ENCODE results near the gene BRI3BP. TPM values are rescaled to one million over a fixed set of nuclear protein-coding genes. Genes with fewer than 3 reads are reported as not detected.
A peak's percentile ranks its signal among the peaks of the same experiment; 100 is the strongest.
"Not testable (repeated sequence)": the region's sequence is repeated elsewhere in the genome, so short reads cannot be mapped to it uniquely, and the experiment has no call there.

Gene BRI3BP
- total and polyA plus RNA-seq, 4 donors, result 1.7 to 5.2 (median 3.4) TPM

GRCh38 chr12:124986876-124987275 lies 6.6 kb upstream of the BRI3BP start:
- H3K27ac ChIP-seq (ENCODE audit: low read depth in 1 of 2, low read length in 2 of 2); H3K36me3 ChIP-seq (ENCODE audit: control insufficient read depth in 1 of 2, insufficient read depth in 2 of 2, low read length in 1 of 2); H3K27me3 ChIP-seq (ENCODE audit: control insufficient read depth in 1 of 2, insufficient read depth in 2 of 2, low read length in 1 of 2); ATAC-seq (ENCODE audit: low FRiP score); H3K9me3 ChIP-seq (ENCODE audit: control insufficient read depth, low read length); intact Hi-C loops (cut with DNase I); DNase-seq; H3K4me3 ChIP-seq (ENCODE audit: low read length in 2 of 2); H3K4me1 ChIP-seq (ENCODE audit: control insufficient read depth in 1 of 2, insufficient read depth in 2 of 2, low read length in 2 of 2): not testable (repeated sequence)
- 96 to 97% methylated on average over 15 of the region's 15 CpGs for WGBS, 2 donors

- Histone ChIP-seq H3K9me3 (ENCODE audit: control insufficient read depth, low read length) (no peaks in the 10 kb centered on the region), H3K27me3 (ENCODE audit: control insufficient read depth in 1 of 2, insufficient read depth in 2 of 2, low read length in 1 of 2) (no peaks in the 10 kb centered on the region), H3K27ac (ENCODE audit: low read depth in 1 of 2, low read length in 2 of 2) (no peak overlapping the region), H3K36me3 (ENCODE audit: control insufficient read depth in 1 of 2, insufficient read depth in 2 of 2, low read length in 1 of 2) (no peaks in the 10 kb centered on the region), H3K4me1 (ENCODE audit: control insufficient read depth in 1 of 2, insufficient read depth in 2 of 2, low read length in 2 of 2) (no peaks in the 10 kb centered on the region), H3K4me3 (ENCODE audit: low read length in 2 of 2) (peak overlapping the region; percentile 84 to 99)
- intact Hi-C loops (cut with DNase I), result no loop called here
- ATAC-seq (ENCODE audit: low FRiP score) (peak; percentile 74), DNase-seq (no peak)
- WGBS, 2 donors, result 1% methylated on average over 33 to 35 of the region's 35 CpGs
Measured at GRCh38 chr12:124992874-124993625, 395 bp upstream of the BRI3BP start.

GRCh38 chr12:124994437-124994975 lies 1.1 kb downstream of the BRI3BP start:
- Histone ChIP-seq H3K36me3 (ENCODE audit: control insufficient read depth in 1 of 2, insufficient read depth in 2 of 2, low read length in 1 of 2) (no peaks in the 10 kb centered on the region), H3K4me1 (ENCODE audit: control insufficient read depth in 1 of 2, insufficient read depth in 2 of 2, low read length in 2 of 2) (no peaks in the 10 kb centered on the region), H3K9me3 (ENCODE audit: control insufficient read depth, low read length) (no peaks in the 10 kb centered on the region), H3K27me3 (ENCODE audit: control insufficient read depth in 1 of 2, insufficient read depth in 2 of 2, low read length in 1 of 2) (no peaks in the 10 kb centered on the region), H3K27ac (ENCODE audit: low read depth in 1 of 2, low read length in 2 of 2) (no peak overlapping the region), H3K4me3 (ENCODE audit: low read length in 2 of 2) (peak overlapping the region in 1 of 2 donors; percentile 99)
- no peak for DNase-seq
- intact Hi-C loops (cut with DNase I), result no loop called here
- peak; percentile 46 for ATAC-seq (ENCODE audit: low FRiP score)
- WGBS, 2 donors, result 17 to 28% methylated on average over 15 of the region's 15 CpGs

GRCh38 chr12:124995200-124995961 lies 1.9 kb downstream of the BRI3BP start:
- H3K27me3 ChIP-seq (ENCODE audit: control insufficient read depth in 1 of 2, insufficient read depth in 2 of 2, low read length in 1 of 2), result no peaks in the 10 kb centered on the region
- no peak overlapping the region for H3K27ac ChIP-seq (ENCODE audit: low read depth in 1 of 2, low read length in 2 of 2)
- no peaks in the 10 kb centered on the region for H3K4me1 ChIP-seq (ENCODE audit: control insufficient read depth in 1 of 2, insufficient read depth in 2 of 2, low read length in 2 of 2)
- no peaks in the 10 kb centered on the region for H3K36me3 ChIP-seq (ENCODE audit: control insufficient read depth in 1 of 2, insufficient read depth in 2 of 2, low read length in 1 of 2)
- no peak overlapping the region for H3K4me3 ChIP-seq (ENCODE audit: low read length in 2 of 2)
- H3K9me3 ChIP-seq (ENCODE audit: control insufficient read depth, low read length), result no peaks in the 10 kb centered on the region
- intact Hi-C loops (cut with DNase I), result no loop called here
- DNase-seq (no peak), ATAC-seq (ENCODE audit: low FRiP score) (no peak)
- 89 to 92% methylated on average over 14 of the region's 14 CpGs for WGBS, 2 donors

GRCh38 chr12:124998705-124999104 lies 5.3 kb downstream of the BRI3BP start:
- DNase-seq (no peak), ATAC-seq (ENCODE audit: low FRiP score) (no peak)
- intact Hi-C loops (cut with DNase I), result no loop called here
- 96 to 97% methylated on average over 4 of the region's 4 CpGs for WGBS, 2 donors
- no peak overlapping the region for H3K27ac ChIP-seq (ENCODE audit: low read depth in 1 of 2, low read length in 2 of 2)
- H3K27me3 ChIP-seq (ENCODE audit: control insufficient read depth in 1 of 2, insufficient read depth in 2 of 2, low read length in 1 of 2), result no peaks in the 10 kb centered on the region
- no peaks in the 10 kb centered on the region for H3K36me3 ChIP-seq (ENCODE audit: control insufficient read depth in 1 of 2, insufficient read depth in 2 of 2, low read length in 1 of 2)
- H3K4me1 ChIP-seq (ENCODE audit: control insufficient read depth in 1 of 2, insufficient read depth in 2 of 2, low read length in 2 of 2), result no peaks in the 10 kb centered on the region
- H3K4me3 ChIP-seq (ENCODE audit: low read length in 2 of 2), result no peak overlapping the region
- no peaks in the 10 kb centered on the region for H3K9me3 ChIP-seq (ENCODE audit: control insufficient read depth, low read length)

- no peaks in the 10 kb centered on the region for H3K4me1 ChIP-seq (ENCODE audit: control insufficient read depth in 1 of 2, insufficient read depth in 2 of 2, low read length in 2 of 2)
- H3K27ac ChIP-seq (ENCODE audit: low read depth in 1 of 2, low read length in 2 of 2), result no peak overlapping the region
- no peaks in the 10 kb centered on the region for H3K27me3 ChIP-seq (ENCODE audit: control insufficient read depth in 1 of 2, insufficient read depth in 2 of 2, low read length in 1 of 2)
- no peak for DNase-seq
- no peak for ATAC-seq (ENCODE audit: low FRiP score)
- intact Hi-C loops (cut with DNase I), result no loop called here
- 96 to 97% methylated on average over 3 of the region's 3 CpGs for WGBS, 2 donors
- H3K4me3 ChIP-seq (ENCODE audit: low read length in 2 of 2), result no peak overlapping the region
- no peaks in the 10 kb centered on the region for H3K9me3 ChIP-seq (ENCODE audit: control insufficient read depth, low read length)
- H3K36me3 ChIP-seq (ENCODE audit: control insufficient read depth in 1 of 2, insufficient read depth in 2 of 2, low read length in 1 of 2), result no peaks in the 10 kb centered on the region
Measured at GRCh38 chr12:125001636-125002035, 8.2 kb downstream of the BRI3BP start.

GRCh38 chr12:125003021-125003420 lies 9.6 kb downstream of the BRI3BP start:
- intact Hi-C loops (cut with DNase I), result no loop called here

GRCh38 chr12:125004621-125005020 lies 11.2 kb downstream of the BRI3BP start:
- no peak overlapping the region for H3K4me3 ChIP-seq (ENCODE audit: low read length in 2 of 2)
- H3K36me3 ChIP-seq (ENCODE audit: control insufficient read depth in 1 of 2, insufficient read depth in 2 of 2, low read length in 1 of 2), result no peaks in the 10 kb centered on the region
- DNase-seq (peak in 1 of 2 donors; percentile 1), ATAC-seq (ENCODE audit: low FRiP score) (no peak)
- H3K27me3 ChIP-seq (ENCODE audit: control insufficient read depth in 1 of 2, insufficient read depth in 2 of 2, low read length in 1 of 2), result no peaks in the 10 kb centered on the region
- H3K9me3 ChIP-seq (ENCODE audit: control insufficient read depth, low read length), result no peaks in the 10 kb centered on the region
- no peak overlapping the region for H3K27ac ChIP-seq (ENCODE audit: low read depth in 1 of 2, low read length in 2 of 2)
- intact Hi-C loops (cut with DNase I), result no loop called here
- H3K4me1 ChIP-seq (ENCODE audit: control insufficient read depth in 1 of 2, insufficient read depth in 2 of 2, low read length in 2 of 2), result no peaks in the 10 kb centered on the region
- WGBS, 2 donors, result 96 to 98% methylated on average over 6 of the region's 6 CpGs

More at GRCh38 chr12:125003021-125003420, 9.6 kb downstream of the BRI3BP start:
- Histone ChIP-seq H3K36me3 (ENCODE audit: control insufficient read depth in 1 of 2, insufficient read depth in 2 of 2, low read length in 1 of 2) (no peaks in the 10 kb centered on the region), H3K9me3 (ENCODE audit: control insufficient read depth, low read length) (no peaks in the 10 kb centered on the region), H3K4me1 (ENCODE audit: control insufficient read depth in 1 of 2, insufficient read depth in 2 of 2, low read length in 2 of 2) (no peaks in the 10 kb centered on the region), H3K27me3 (ENCODE audit: control insufficient read depth in 1 of 2, insufficient read depth in 2 of 2, low read length in 1 of 2) (no peaks in the 10 kb centered on the region), H3K27ac (ENCODE audit: low read depth in 1 of 2, low read length in 2 of 2) (no peak overlapping the region), H3K4me3 (ENCODE audit: low read length in 2 of 2) (no peak overlapping the region)
- ATAC-seq (ENCODE audit: low FRiP score), result no peak
- WGBS, 2 donors, result 93 to 95% methylated on average over 9 of the region's 9 CpGs
- no peak for DNase-seq

All from aorta (tissue), 5 donors.